GM23248 (cell line): ENCODE data around the gene TM4SF4.

ENCODE experiments used
- EZH2 ChIP-seq: fragments of 200-600 bp; sonication (generic); IDR thresholded peaks from 2 replicates; pipeline ENCODE4 v1.6.1; 2018; ENCODE audit warnings: antibody characterized with exemption, mild to moderate bottlenecking; ENCODE audit not compliant: insufficient read depth, poor library complexity, severe bottlenecking
- EZH2phosphoT487 ChIP-seq: fragments of 200-600 bp; sonication (generic); IDR thresholded peaks from 2 replicates; pipeline ENCODE4 v1.6.1; 2018; ENCODE audit warnings: antibody characterized with exemption, moderate library complexity, mild to moderate bottlenecking, low read depth; ENCODE audit not compliant: insufficient read depth

DNA sequence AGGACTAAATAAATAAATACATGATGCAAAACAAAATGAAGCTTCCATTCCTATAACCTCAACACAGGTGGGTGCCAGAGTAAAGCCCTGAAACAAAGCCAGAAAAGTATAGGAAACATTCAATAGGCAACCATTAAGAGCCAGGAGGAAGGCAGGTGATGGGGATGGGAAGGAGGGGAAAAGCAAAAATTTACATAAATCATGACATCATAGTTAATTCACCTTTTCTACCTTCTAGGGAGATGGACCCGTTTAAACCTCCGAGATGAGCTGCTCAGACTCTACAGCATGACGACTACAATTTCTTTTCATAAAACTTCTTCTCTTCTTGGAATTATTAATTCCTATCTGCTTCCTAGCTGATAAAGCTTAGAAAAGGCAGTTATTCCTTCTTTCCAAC is 27.9 kb downstream of the TM4SF4 start:
- TF ChIP-seq EZH2phosphoT487: no peak
- TF ChIP-seq EZH2: no peak
